ENCODE data around the gene RTL3.

RTL3 gene

DNA sequence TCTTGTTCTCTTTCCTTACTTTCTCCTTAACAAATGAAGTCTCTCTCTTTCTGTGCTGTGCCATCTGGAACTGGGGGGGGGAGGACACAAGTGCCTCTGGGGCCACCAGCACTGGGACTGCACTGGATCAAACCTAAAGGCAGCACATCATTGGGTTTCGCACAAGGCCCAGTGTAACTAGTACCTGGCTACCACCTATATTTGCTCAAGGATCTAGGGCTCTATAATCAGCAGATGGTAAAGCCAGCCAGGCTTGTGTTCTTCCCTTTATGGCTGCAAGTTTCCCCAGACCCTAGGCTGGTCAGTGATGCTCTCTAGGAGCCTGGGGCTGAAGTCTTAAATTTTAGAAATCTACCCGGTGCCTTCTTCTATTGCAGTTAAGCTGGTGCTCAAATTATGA is 40.1 kb downstream of the RTL3 start:
- DNase-seq: no peak

DNA sequence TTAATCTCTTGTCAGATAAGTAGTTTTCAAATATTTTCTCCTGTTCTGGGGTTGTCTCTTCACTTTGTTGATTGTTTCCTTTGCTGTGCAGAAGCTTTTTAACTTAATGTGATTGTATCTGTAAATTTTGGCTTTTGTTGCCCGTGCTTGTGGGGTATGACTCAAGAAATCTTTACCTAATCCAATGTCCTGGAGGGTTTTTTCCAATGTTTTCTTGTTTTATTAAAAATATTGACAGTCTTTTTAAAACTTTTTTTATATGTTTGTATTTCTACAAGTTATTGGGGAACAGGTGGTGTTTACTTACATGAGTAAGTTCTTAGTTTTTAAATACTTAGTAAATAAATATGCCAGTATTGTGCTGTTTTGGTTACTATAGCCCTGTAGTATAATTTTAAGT is 44.9 kb downstream of the RTL3 start:
- DNase-seq: no peak
